Measurements from ENCODE around the gene ADORA1.

DNA sequence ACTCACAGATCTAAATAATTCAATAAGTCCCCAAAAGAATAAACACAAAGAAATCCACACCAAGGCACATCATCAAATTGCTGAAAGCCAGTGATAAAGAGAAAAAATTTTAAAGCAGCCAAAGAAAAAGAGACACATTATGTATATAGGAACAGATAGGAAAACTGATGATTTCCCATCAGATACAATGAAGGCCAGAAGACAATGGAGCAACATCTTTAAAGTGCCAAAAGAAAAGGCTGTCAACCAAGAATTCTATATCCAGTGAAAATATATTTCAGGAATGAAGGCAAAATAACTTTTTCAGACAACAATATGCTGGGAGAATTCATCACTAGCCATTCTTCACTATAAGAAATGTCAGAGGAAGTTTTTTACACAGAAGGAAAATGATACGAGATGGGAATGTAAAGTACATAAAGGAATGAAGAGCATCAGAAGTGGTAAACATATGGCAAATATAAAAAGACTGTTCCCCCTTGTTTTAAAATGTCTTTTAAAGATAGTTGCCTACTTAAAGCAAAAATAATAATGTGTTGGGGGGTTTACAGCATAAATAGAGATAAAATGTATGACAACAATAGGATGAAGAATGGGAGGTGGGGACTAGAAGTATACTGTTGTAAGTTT lies 32.4 kb upstream of the ADORA1 start:
- TF ChIP-seq, protein P1, sequence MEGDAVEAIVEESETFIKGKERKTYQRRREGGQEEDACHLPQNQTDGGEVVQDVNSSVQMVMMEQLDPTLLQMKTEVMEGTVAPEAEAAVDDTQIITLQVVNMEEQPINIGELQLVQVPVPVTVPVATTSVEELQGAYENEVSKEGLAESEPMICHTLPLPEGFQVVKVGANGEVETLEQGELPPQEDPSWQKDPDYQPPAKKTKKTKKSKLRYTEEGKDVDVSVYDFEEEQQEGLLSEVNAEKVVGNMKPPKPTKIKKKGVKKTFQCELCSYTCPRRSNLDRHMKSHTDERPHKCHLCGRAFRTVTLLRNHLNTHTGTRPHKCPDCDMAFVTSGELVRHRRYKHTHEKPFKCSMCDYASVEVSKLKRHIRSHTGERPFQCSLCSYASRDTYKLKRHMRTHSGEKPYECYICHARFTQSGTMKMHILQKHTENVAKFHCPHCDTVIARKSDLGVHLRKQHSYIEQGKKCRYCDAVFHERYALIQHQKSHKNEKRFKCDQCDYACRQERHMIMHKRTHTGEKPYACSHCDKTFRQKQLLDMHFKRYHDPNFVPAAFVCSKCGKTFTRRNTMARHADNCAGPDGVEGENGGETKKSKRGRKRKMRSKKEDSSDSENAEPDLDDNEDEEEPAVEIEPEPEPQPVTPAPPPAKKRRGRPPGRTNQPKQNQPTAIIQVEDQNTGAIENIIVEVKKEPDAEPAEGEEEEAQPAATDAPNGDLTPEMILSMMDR (IDR thresholded peaks at IDR 0.05) = no peak
- TF ChIP-seq POLR2A (IDR thresholded peaks at IDR 0.05) = no peak
- no peak for TF ChIP-seq POLR2AphosphoS5 (IDR thresholded peaks at IDR 0.05)

Measured in transverse colon (tissue), 4 donors.